Activated CD8-positive, alpha-beta memory T cell treated with anti-CD3 and anti-CD28 coated beads, Interleukin-2, amount 50 U/mL, for 1 hour (primary cell): Measurements from ENCODE around the gene WBP11.

Experiments
- DNase-seq: peaks from one replicate; pipeline ENCODE4 v3.0.0-alpha.2; 2020; ENCODE audit errors: extremely low read depth

The WBP11 gene

GRCh38 chr12:14803011-14803829, at the start of gene WBP11, which contains the start of gene C12orf60:
Gene WBP11 (minus strand): TSS chr12:14803478. CDS start chr12:14801383, 2,095 bp downstream.
Gene C12orf60 (plus strand): TSS chr12:14803670. CDS start chr12:14822936, 19,266 bp downstream.
- DNase-seq: peak; percentile 78

GRCh38 chr12:14852880-14853279, 49.6 kb upstream of the WBP11 start:
- no peak for DNase-seq

GRCh38 chr12:14850929-14851663, 47.8 kb upstream of the WBP11 start:
- no peak for DNase-seq

- no peak for DNase-seq
Observed at GRCh38 chr12:14849661-14850060, 46.4 kb upstream of the WBP11 start.

- DNase-seq: no peak
Observed at GRCh38 chr12:14846876-14847580, 43.8 kb upstream of the WBP11 start.

DNA sequence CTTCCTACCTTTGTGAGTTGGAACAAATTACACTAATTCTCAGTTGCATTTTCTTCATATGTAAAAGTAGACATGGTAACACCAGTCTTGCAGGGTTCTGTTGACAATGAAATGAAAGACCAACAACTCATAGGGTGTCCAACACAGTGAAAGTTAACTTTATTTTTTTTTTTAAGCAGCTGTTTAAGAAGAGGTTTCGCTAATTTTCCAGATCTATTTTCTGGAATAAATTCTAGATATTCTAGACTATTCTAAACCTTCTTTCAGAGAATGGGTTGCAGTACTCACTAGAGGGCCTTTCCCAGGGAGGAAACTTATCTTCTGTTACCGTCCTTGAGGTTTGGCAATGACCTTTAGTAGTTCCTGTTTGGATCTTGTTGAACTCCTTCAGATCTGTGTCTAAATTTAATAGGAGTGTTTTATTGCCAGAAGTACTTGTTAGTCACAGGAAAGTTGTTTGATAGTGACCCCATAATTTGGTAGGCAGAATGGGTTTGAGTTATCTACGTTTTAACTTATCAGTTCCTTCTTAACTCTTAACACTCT, 42.8 kb upstream of the WBP11 start:
- no peak for DNase-seq

- peak; percentile 7 for DNase-seq
Observed at GRCh38 chr12:14845350-14845750, 42.1 kb upstream of the WBP11 start.

DNA sequence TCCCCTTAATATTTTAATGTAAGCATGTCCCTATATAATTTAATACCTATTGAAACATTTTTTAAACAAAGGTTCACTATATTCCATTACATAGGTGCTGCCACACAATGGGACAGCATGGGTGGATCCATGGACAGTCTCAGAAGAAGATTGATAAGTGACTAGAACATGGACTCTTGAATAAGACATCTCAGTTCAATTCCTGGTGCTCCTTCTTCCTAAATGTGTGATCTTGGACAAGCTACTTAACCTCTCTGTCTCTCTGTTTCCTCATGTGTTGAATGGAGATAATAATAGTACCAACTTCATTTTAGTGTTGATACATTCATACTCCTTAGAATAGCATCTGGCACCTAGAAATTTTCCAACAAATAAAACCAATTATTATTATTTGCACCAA, 41.1 kb upstream of the WBP11 start:
- DNase-seq: no peak

DNA sequence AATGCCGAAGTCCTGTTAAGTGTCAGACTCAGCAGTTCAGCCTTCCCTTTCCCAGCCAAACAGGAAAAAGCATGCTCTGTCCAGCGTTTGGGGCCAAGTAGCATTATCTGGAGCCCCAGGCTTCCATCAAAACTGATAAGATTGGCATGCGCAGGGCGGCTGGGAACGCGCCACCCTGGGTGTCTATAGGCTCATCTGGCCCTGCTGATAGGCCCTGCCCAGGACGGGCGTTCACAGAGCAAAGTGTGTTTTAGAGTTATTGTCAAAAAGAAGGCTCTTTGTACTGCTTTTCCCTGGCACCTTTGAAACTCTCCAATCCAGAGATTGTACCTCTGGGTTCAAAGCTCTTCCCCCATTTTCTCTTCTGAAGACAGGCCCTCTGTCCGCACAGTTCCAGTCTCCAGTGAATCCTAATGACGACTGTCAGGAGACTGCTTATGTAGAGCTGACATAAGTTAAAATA, 40.2 kb upstream of the WBP11 start, which contains the start of gene ART4:
TSS of gene ART4 (minus strand) at position 102 of the 463 bp plus-strand sequence. CDS start 413 bp downstream, outside the sequence.
- DNase-seq: no peak

- DNase-seq: no peak
Observed at GRCh38 chr12:14842315-14842714, 39.0 kb upstream of the WBP11 start.

- no peak for DNase-seq
Observed at GRCh38 chr12:14841761-14842160, 38.5 kb upstream of the WBP11 start.

DNA sequence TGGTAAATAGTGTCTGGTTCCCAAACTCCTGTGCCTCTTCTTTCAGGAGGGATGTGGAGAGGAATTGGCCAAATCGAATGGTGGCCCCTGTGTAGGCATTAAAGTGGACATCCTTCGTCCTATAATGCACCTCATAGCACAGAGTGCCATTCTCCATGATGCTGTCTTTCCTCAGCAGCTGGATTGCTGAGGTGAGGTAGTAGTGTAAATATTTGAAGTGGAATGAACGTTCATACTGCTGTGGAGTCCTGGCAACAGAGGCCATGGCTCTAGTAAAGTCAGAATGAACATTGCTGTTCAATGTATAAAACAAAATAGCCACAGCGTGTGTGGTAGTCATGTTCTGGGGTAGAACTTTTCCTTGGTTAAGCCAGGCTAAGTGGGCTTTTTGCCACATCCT, 37.3 kb upstream of the WBP11 start:
- no peak for DNase-seq

DNA sequence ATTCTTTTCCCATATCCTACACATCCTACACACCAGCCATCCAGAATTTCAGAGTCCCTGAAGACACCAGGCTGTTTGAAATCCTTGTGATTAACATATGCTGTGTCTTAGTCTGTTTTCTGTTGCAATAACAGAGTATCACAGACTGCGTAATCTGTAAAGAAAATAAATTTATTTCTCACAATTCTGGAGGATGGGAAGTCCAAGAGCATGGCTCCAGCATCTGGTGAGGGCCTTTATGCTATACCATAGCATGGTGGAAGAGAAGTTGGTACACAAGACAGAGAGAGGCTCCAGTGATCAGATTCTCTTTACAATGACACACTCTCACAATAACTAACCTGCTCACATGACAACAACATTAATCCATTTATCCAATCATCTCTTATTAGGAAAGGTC, 36.0 kb upstream of the WBP11 start:
- DNase-seq: no peak

- no peak for DNase-seq
Observed at GRCh38 chr12:14836336-14837210, 33.3 kb upstream of the WBP11 start.

DNA sequence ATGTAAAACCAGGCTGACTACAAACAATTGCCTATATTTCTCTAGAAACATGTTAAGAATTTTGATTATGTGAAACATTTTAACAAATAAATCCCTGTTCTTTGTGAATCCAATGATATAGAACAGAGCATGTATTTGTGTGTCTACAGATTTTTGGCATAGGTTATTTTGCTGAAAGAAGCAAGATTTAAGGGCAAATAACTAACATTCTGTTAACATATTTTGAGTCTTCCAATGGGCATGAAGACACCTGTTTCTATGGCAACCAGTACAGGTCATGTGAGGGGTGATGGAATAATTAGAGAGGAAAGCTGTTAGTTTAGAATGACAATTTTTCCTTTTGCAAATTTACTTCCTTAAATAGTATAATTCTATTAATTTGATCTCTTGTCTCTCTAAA, 31.2 kb upstream of the WBP11 start:
- DNase-seq: no peak

DNA sequence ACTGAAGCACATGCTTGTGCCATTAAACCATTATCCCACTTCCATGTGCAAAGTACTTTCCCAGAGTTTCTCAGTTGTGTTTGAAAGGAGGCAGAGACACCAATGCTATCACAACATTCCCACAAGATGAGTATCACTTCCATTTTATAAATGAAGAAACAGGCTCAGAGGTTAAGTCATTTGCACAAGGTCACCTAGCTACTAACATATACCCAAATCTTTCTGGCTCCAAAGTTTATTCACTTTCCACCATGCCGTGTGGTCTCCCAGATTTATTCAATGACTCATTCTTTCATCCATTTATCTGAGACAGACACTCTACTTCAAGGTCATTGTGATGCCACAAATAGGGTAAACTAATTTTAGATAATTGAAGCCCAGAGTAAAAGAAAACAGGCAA, 30.7 kb upstream of the WBP11 start:
- DNase-seq: no peak

DNA sequence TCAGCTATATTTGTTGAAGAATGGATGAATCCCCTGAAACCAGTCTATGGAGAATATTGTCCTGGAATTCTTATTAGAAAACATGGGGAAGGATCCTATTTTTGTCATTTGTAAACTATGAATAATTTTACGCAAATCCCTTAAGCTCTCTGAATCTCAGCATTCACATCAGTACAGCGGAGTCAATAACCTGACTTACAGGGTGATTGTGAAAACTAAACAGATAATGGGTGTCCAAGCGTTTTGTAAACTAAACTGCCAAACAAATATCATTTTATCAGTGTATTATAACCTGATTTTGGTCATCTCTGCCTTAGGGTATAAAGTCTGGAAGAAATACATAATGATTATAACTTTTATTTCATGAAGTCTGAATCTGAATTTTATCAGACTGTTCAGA, 30.1 kb upstream of the WBP11 start:
- no peak for DNase-seq

- DNase-seq: no peak
Observed at GRCh38 chr12:14828892-14829291, 25.6 kb upstream of the WBP11 start.

- DNase-seq: no peak
Observed at GRCh38 chr12:14827043-14827442, 23.8 kb upstream of the WBP11 start.

DNA sequence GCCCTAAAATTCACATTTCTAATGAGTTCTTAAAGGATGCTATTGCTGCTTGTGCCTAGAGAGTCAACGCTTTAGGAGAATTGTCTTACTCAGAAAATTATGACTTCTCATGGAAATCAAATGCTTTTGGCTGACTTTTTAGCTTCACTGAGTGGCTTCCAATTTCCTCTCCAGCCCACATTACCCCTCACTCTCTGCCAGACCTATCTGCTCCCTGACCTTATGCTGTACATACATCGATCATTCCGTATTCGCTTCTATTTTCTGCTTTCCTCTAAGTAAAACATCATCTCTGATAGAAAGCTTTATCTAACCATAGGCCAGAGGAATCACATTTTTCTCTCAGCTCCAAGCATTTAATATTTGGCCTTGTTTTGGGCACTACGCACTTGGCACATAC, 23.2 kb upstream of the WBP11 start:
- no peak for DNase-seq

GRCh38 chr12:14825256-14825655, 22.0 kb upstream of the WBP11 start:
- DNase-seq: no peak
